Erythroblast (primary cell): Measurements from ENCODE around the gene BTBD19.
"Not testable (repeated sequence)": the region's sequence is repeated elsewhere in the genome, so short reads cannot be mapped to it uniquely, and the experiment has no call there.

Experiments used
- DNase-seq, 2 experiments: peaks; one replicate each; lab custom pipeline; 2025; lab: John Stamatoyannopoulos, UW
- GATA1 ChIP-seq: IDR thresholded peaks from 2 replicates; pipeline ENCODE4 v1.6.1; 2011; ENCODE audit warnings: low read depth, mild to moderate bottlenecking, control low read depth, low read length, moderate library complexity
- POLR2A ChIP-seq: IDR thresholded peaks from 2 replicates; pipeline ENCODE4 v1.6.1; 2011; ENCODE audit warnings: mild to moderate bottlenecking, low read length

The BTBD19 gene

DNA sequence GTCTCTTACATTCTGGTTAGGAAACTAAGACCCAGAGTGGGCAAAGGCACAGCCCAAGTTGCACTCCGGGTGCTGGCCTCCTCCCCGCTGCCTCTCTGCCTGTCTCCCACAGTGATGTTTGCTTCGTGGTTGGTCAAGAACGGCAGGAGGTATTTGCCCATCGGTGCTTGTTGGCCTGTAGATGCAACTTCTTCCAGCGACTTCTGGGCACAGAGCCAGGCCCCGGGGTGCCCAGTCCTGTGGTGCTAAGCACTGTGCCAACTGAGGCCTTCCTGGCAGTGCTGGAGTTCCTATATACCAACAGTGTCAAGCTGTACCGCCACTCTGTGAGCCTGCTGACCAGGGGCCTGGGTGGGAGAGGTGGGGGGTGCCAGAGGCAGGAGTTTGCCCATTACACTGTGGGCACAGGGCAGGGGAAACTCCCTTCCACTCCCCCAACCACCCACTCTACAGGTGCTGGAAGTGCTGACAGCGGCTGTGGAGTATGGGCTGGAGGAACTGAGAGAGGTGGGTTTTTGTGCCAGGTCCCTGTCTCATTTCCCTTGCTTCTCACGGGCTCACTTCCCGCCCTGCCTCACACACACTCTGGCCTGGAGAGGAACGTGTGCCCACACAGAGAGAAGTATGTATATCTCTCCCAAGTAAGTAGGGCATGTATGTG lies 1.9 kb downstream of the BTBD19 start:
- DNase-seq = no peak
- TF ChIP-seq GATA1 (no peak), POLR2A (no peak)

DNA sequence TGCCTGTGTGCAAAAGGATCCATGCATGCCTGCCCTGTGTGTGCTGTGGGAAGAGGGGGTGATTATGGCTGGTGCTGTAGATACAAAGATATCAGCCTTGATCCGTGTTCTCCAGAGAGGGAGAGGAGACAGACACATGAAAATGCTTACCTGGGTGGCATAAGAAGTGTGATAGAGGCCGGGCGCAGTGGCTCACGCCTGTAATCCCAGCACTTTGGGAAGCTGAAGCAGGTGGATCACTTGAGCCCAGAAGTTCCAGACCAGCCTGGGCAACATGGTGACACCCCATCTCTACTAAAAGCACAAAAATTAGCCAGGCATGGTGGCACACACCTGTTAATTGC lies 2.4 kb downstream of the BTBD19 start:
- DNase-seq = not testable (repeated sequence)

DNA sequence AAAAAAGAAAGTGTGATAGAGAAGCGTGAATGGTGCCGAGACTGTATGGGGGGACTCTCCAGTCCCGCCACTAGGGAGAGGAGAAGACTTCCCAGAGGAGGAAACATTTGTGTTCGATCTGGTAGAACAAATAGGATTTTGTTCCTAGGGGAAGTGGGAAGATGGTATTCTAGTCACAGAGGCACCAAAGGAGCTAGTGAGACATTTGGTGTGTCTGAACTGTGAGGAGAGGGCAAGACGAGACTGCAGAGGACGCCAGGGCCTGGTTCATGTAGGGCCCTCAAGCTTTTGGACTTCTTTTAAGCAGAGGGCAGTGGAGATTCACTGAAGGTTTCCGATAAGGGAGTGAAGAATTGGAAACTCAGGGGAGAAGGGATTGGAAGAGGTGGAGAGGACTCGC lies 2.9 kb downstream of the BTBD19 start:
- no peak for TF ChIP-seq POLR2A
- TF ChIP-seq GATA1 = no peak
- DNase-seq = no peak

DNA sequence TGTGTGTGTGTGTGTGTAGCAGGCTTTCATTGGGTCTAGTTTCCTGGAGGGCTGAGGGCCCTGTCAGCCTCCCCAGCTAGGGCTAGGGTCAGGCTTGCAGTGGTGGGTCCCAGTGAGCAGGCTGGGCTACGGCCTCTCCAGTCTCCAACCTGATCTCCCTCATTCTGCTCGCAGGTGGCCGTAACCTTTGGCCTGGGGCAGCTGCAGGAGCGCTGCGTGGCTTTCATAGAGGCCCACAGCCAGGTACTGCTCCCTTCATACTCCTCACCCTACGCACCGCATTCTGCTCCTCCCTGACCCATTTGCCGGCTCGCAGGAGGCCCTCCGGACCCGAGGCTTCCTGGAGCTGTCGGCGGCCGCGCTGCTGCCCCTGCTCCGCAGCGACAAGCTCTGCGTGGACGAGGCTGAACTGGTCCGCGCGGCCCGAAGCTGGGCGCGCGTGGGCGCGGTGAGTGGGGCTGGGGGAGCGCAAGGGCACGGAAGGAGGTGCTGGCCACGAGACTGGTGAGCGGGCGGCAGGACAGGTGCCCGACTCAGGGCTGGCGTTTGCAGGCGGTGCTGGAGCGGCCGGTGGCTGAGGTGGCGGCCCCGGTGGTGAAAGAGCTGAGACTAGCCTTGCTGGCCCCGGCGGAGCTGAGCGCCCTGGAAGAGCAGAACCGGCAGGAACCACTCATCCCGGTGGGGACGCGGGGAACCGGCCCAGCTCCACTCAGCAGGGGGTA lies 4.7 kb downstream of the BTBD19 start:
- no peak for DNase-seq
- TF ChIP-seq POLR2A (no peak), GATA1 (no peak)

DNA sequence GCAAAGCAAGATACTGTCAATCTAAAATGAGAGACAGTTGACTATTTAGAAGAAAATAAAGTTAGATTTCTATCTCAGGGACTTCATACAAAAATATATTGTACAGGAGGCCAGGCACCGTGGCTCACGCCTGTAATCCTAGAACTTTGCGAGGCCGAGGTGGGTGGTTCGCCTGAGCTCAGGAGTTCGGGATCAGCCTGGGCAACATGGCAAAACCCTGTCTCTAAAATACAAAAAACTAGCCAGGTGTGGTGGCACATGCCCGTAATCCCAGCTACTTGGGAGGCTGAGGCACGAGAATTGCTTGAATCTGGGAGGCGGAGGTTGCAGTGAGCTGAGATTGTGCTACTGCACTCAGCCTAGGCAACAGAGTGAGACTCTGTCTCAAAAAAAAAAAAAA lies 7.6 kb downstream of the BTBD19 start:
- not testable (repeated sequence) for DNase-seq

DNA sequence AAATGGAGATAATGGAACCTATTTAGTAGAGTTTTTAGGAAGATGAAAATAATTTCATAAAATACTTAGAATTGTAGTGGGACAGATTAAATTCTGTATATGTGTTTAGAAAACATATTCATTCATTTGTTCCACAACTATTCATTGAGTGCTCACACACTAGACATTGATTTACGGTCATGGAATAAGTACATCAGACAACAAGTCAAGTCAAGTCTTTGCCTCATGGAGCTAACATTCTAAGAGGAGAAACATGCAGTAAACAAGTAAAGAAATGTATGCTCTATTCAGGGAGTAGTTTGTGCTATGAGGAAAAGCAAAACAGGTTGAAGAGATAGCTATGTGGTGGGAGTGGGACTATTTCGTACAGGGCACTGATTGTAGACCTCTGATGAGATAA lies 9.0 kb downstream of the BTBD19 start:
- no peak for DNase-seq
- TF ChIP-seq GATA1 = no peak
- TF ChIP-seq POLR2A = no peak

DNA sequence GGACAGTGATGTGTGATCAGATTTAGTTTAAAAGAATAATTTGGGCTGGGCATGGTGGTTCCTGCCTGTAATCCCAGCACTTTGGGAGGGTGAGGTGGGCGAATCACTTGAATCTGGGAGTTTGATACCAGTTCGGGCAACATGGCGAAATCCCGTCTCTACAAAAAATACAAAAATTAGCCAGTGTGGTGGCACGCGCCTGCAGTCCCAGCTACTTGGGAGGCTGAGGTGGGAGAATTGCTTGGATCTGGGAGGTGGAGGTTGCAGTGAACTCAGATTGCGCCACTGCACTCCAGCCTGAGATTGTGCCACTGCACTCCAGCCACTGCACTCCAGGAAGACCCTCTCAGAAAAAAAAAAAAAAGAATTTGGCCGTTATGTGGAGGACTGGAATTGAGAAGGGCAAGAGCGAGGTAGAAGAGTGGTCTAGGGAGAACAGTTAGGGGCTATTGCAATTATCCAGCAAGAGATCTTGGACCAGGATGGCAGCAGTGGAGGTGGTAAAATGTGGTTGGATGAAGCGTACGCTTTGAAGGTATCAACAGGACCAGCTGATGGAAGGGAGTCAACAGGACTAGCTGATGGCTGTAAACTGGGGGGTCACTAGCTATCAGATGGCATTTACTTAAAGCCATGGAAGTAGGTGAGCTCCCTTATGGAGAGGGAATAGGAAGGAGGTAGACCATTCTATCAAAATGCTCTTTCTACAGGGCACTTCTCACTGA lies 9.6 kb downstream of the BTBD19 start:
- TF ChIP-seq POLR2A (no peak), GATA1 (no peak)
- no peak for DNase-seq

DNA sequence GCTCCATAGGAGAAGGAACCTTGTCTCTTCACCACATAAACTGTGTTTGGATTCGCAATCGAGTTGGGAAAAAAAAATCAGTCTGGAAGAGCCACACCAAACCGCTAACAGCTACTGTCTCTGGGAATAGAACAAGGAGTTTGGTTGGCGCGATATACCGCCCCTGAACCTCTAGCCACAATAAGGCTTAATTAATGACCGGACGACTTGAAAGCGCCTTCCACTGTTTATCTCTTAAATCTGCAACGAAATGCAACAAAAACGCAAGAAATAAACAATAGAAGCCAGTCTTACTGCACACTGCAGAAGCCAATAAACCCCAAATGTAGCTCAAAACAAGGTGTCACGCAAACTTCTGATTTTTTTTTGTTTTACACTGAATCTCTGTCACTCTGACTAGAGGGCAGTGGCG lies 10.9 kb downstream of the BTBD19 start:
- TF ChIP-seq GATA1 (no peak), POLR2A (no peak)
- no peak for DNase-seq

DNA sequence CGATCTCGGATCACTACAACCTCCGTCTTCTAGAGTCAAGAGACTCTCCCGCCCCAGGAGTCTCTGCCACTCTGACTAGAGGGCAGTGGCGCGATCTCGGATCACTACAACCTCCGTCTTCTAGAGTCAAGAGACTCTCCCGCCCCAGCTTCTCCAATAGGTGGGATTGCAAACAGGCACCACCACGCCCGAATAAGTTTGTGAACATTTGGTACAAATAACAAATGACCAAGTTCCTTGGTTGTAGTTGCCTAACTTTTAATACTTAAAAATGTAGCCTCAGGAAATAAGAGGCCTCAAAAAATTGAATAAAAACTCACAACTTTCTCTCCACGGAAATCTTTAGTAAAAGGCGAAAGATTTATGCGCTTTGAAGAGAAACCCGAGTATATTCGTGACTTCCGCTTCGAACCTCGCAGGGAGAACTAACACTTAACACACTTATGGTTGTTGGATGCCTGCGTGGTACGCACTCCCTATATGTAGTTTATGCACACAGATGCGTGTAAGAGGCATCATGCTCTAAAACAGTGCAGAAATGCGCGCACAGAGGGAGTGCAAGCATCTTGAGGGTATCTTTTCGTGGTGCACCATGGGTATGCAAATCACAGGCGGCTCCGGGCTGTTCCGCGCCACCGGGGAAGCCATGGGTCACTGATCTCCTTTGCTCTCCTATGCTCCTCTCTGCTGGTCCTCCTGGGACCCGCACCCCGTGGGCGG lies 11.4 kb downstream of the BTBD19 start:
- no peak for TF ChIP-seq GATA1
- peak; percentile 100 for TF ChIP-seq POLR2A
- peak; percentile 90 to 94 for DNase-seq

DNA sequence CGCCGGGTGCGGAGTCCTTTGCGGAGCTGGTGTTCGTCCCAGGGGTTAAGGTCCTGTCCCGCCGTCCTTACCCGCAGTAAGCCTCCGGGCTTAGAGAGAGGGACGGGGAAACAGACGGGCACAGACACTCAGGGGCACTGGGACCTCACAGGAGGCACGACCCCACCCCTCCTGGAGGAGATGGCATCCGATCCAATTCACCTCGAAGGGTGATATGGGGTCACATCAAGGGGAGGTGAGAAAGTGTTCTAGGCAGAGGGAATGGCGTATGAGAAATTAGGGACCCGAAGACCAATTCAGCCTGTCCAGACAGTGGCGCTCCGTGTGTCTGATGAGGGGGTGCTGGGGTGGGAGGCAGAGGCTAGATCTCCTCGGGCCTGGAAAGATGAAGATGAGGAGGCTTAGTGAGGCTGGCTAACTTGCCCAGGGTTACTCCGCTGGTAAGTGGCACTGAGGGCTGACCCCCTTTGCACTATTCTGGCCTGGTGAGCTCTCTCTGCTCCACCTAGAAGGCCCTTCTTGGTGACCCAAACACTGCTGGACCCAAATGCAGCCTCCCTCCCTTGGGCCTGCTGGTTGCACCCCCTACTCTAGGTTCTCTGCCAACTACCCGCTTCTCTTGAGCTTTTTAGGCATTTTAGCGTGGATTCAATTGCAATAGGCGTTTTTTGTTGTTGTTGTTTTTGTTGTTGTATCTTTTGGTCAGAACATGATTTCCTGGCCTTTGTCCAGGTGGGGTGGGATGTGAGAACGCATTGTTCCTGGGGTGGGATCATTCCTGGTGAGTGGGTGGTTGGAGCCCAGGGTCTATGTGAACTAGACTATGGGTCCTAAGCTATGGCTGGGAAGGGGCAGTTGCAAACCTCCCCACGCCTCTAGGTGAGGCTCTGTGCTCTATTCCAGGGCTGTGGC lies 12.3 kb downstream of the BTBD19 start:
- no peak for TF ChIP-seq POLR2A
- no peak for TF ChIP-seq GATA1
- no peak for DNase-seq

DNA sequence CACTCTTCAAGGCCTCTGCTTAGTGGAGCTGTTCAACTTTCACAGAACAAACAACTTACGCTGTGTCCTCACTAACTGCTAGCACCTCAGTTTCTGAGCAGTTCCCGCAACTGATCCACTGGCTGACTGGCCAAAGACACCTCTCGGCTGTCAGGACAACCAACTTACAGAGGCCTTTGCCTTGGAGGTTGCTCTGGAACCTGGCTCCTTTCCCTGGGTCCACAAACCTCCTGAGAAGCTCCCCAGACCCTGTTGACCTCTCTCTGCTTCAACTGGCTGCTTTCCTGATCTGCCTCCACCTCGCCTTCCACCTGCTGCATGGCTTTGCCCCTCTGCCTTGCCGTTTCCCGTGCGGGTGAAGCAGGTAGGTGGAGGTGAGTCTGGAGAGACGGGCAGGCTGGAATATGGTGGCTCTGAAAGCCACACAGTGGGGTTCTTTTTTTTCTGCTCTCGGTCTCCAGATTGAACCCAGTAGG lies 13.0 kb downstream of the BTBD19 start:
- TF ChIP-seq POLR2A = no peak
- TF ChIP-seq GATA1 = no peak
- no peak for DNase-seq

DNA sequence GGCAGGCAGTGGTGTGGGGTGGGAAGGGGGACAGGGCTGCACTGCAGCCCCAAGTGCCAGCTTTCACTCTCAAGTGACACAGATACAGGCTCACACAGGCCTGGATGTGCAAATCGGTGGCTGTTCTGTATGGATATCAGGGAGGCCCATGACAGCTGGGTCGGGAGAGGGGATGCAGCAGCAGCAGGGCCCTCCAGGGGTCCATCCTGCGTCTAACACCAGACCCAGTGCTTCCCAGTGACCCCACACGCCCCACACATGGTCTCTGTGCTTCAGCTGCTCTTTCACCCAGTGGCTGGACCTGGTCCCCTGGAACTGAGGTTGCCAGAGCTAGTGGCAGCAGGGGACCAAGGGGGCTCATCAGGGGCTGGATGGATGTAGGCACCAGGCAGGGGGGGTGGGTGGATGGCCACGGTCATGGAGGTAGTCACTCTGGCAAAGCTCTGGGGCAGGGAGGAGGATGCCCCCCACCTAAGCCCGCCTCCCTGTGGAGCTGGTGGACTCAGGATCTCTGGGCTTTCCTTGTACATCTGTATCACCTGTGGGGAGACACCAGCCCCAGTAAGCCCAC lies 13.9 kb downstream of the BTBD19 start:
- no peak for DNase-seq
- TF ChIP-seq POLR2A (no peak), GATA1 (no peak)

DNA sequence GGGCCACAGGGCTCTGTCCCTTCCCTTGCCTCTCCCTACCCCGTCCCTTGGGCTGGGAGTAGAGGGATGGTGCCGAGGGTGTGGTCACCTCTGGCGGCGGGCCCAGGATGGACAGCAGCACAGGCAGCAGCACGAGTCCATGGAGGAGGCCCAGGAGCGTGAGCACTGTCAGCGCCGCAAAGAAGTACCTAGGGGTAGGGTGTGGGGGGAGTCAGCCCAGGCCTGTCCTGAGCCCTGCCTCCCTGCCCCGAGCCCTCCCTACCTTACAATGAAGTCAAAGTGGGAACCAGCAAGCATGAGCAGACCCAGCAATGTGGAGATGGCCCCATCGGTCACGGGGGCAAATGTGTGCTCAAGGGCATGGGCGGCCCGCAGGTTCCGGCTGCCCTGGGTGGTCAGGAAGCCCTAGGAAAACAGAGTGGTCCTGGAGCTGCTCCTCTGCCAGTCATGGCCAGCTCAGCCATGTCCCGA lies 14.7 kb downstream of the BTBD19 start:
- no peak for DNase-seq
- TF ChIP-seq GATA1 (no peak), POLR2A (no peak)

DNA sequence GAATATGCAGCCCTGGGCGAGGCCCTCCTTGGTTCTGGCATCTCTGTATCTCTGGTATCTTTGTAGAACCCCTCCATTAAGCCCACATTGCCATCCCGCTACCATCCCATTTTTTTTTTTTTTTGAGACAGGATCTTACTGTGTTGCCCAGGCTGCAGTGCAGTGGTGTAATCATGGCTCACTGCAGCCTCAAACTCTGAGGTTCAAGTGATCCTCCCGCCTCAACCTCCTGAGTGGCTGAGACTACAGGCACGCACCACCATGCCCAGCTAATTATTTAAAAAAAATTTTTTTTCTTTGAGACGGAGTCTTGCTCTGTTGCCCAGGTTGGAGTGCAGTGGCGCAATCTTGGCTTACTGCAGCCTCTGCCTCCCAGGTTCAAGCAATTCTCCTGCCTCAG lies 16.1 kb downstream of the BTBD19 start:
- not testable (repeated sequence) for DNase-seq
